Panc1 (cell line): ENCODE measurements around the gene DCUN1D2. TPM values are rescaled to one million over a fixed set of nuclear protein-coding genes. Genes with fewer than 3 reads are reported as not detected.

Source experiments
- ATAC-seq: fragments of 200-7000 bp; cut with Tn5 transposase; 2 replicates; pipeline ENCODE4 v1.9.1; 2020; ENCODE audit warnings: mild to moderate bottlenecking, moderate library complexity
- BruUV-seq: library from RNA; stranded (reverse); fragments of 400-500 nt; replicated peaks from 2 replicates; lab custom pipeline; 2021; lab: Mats Ljungman, UMichigan
- CTCF ChIA-PET: fragments of 300-600 bp; sonication (Branson Sonifier 250); formaldehyde crosslinking; loops from one replicate; lab custom pipeline; 2022; ENCODE audit warnings: antibody characterized with exemption; lab: Charles Lee
- POLR2A ChIA-PET: fragments of 300-600 bp; sonication (Branson Sonifier 250); formaldehyde crosslinking; loops from one replicate; lab custom pipeline; 2022; ENCODE audit warnings: antibody characterized with exemption; lab: Charles Lee
- DNase-seq: peaks from one replicate; pipeline ENCODE4 v3.0.0-alpha.2; 2010; ENCODE audit warnings: low read depth, low spot score
- H3K27ac ChIP-seq: 2 replicates; pipeline ENCODE4 v1.5.1; 2011; ENCODE audit warnings: mild to moderate bottlenecking, low read length, inconsistent platforms
- H3K27me3 ChIP-seq: fragments of 200-500 bp; sonication (Bioruptor generic); 2 replicates; pipeline ENCODE4 v1.6.0; 2014; ENCODE audit warnings: low read length, inconsistent platforms; ENCODE audit not compliant: control insufficient read depth, insufficient read depth
- H3K36me3 ChIP-seq: fragments of 200-500 bp; sonication (Bioruptor generic); 2 replicates; pipeline ENCODE4 v1.5.1; 2014; ENCODE audit warnings: inconsistent platforms, mild to moderate bottlenecking, low read length, moderate library complexity; ENCODE audit not compliant: control insufficient read depth, insufficient read depth
- H3K4me1 ChIP-seq: 2 replicates; pipeline ENCODE4 v1.5.1; 2011; ENCODE audit warnings: inconsistent platforms, mild to moderate bottlenecking, low read length, moderate library complexity; ENCODE audit not compliant: control insufficient read depth, insufficient read depth
- H3K4me3 ChIP-seq, 2 experiments: 2 replicates each; pipeline ENCODE4 v1.5.1; 2011 to 2012; ENCODE audit warnings: low read depth in 2 of 2, low read length in 2 of 2, mild to moderate bottlenecking in 2 of 2, inconsistent platforms in 1 of 2, moderate library complexity in 1 of 2
- H3K9me3 ChIP-seq: fragments of 200-500 bp; sonication (Bioruptor generic); 2 replicates; pipeline ENCODE4 v1.5.1; 2014; ENCODE audit warnings: low read depth, mild to moderate bottlenecking, inconsistent platforms, low read length, moderate library complexity; ENCODE audit not compliant: control insufficient read depth, insufficient read depth
- CTCF ChIP-seq: fragments of 450-650 bp; IDR thresholded peaks from 2 replicates; pipeline ENCODE4 v1.5.1; 2017; ENCODE audit warnings: mild to moderate bottlenecking
- POLR2AphosphoS5 ChIP-seq: IDR thresholded peaks from 2 replicates; pipeline ENCODE4 v1.6.1; 2012; ENCODE audit warnings: mild to moderate bottlenecking, low read depth, low read length, moderate library complexity
- REST ChIP-seq, 2 experiments: IDR thresholded peaks; 2 replicates each; pipeline ENCODE4 v1.6.1; 2011 to 2012; ENCODE audit warnings: low read depth in 2 of 2, control low read depth in 1 of 2, low read length in 1 of 2, mild to moderate bottlenecking in 1 of 2, moderate library complexity in 1 of 2; ENCODE audit not compliant: insufficient read depth in 1 of 2
- SIN3A ChIP-seq: IDR thresholded peaks from 2 replicates; pipeline ENCODE4 v1.6.1; 2012; ENCODE audit warnings: low read depth, mild to moderate bottlenecking, low read length, moderate library complexity, borderline replicate concordance; ENCODE audit not compliant: insufficient read depth
- TCF7L2 ChIP-seq: IDR thresholded peaks from 2 replicates; pipeline ENCODE4 v1.6.1; 2011; ENCODE audit warnings: mild to moderate bottlenecking, low read depth, low read length, inconsistent platforms
- in situ Hi-C: cut with HindIII; loops from 2 replicates; pipeline ENCODE4 v1.10.0; 2016; ENCODE audit warnings: low sequenced_read_pairs, low pct_unique_long_range_greater_than_20kb
- intact Hi-C: fragments of 100-400 bp; cut with micrococcal nuclease; formaldehyde crosslinking; loops from one replicate; pipeline ENCODE4 v1.10.0; 2022; ENCODE audit not compliant: unreplicated experiment
- total RNA-seq: library from RNA; stranded (reverse); gene quantifications from one replicate; pipeline ENCODE4 v1.2.1, GENCODE V29; 2021; ENCODE audit not compliant: unreplicated experiment

Gene DCUN1D2
- total RNA-seq, 1 experiment from 2014 or later: 22.8 TPM

GRCh38 chr13:113461022-113461751 is 29.3 kb downstream of the DCUN1D2 start:
- BruUV-seq: no TSS peak
- ChIA-PET POLR2A (no interaction called here), CTCF (no interaction called here)
- ATAC-seq: no peak
- intact Hi-C loops: no loop called here
- Histone ChIP-seq H3K4me3 (no peak overlapping the region), H3K9me3 (no peaks in the 10 kb centered on the region), H3K27me3 (no peaks in the 10 kb centered on the region), H3K4me1 (no peaks in the 10 kb centered on the region), H3K27ac (no peak overlapping the region), H3K36me3 (no peaks in the 10 kb centered on the region; the same call in none of the 2 replicates)
- in situ Hi-C loops: no loop called here
- no peak for DNase-seq
- no peak for TF ChIP-seq TCF7L2
- no peak for TF ChIP-seq CTCF
- TF ChIP-seq REST (IDR thresholded peaks at IDR 0.05; ENCODE audit: insufficient read depth in 1 of 2, low read depth in 2 of 2, low read length in 1 of 2): no peak
- no peak for TF ChIP-seq SIN3A
- TF ChIP-seq POLR2AphosphoS5: no peak

- no peak overlapping the region for H3K27ac ChIP-seq
- ChIA-PET POLR2A (no interaction called here), CTCF (no interaction called here)
- ATAC-seq (no peak), DNase-seq (no peak)
- BruUV-seq: no TSS peak
- intact Hi-C loops: no loop called here
- H3K4me3 ChIP-seq: no peak overlapping the region
- no peaks in the 10 kb centered on the region for H3K4me1 ChIP-seq
- no peak for TF ChIP-seq POLR2AphosphoS5
- TF ChIP-seq CTCF: no peak
- no peak for TF ChIP-seq REST (IDR thresholded peaks at IDR 0.05; ENCODE audit: insufficient read depth in 1 of 2, low read depth in 2 of 2, low read length in 1 of 2)
- no peak for TF ChIP-seq SIN3A
- TF ChIP-seq TCF7L2: no peak
- H3K36me3 ChIP-seq: no peaks in the 10 kb centered on the region; the same call in none of the 2 replicates
- in situ Hi-C loops: no loop called here
- no peaks in the 10 kb centered on the region for H3K27me3 ChIP-seq
- no peaks in the 10 kb centered on the region for H3K9me3 ChIP-seq
Observed at GRCh38 chr13:113460599-113460998, 29.9 kb downstream of the DCUN1D2 start.
